AG09319 (cell line): ENCODE data around the gene ISYNA1.

ENCODE experiments used
- DNase-seq: peaks from one replicate; pipeline ENCODE4 v3.0.0-alpha.2; 2010; ENCODE audit warnings: low read depth; ENCODE audit errors: extremely low read depth
- CTCF ChIP-seq: IDR thresholded peaks from 2 replicates; pipeline ENCODE4 v1.5.1; 2011; ENCODE audit warnings: low read depth, mild to moderate bottlenecking, inconsistent platforms, low read length, moderate library complexity

The ISYNA1 gene

DNA sequence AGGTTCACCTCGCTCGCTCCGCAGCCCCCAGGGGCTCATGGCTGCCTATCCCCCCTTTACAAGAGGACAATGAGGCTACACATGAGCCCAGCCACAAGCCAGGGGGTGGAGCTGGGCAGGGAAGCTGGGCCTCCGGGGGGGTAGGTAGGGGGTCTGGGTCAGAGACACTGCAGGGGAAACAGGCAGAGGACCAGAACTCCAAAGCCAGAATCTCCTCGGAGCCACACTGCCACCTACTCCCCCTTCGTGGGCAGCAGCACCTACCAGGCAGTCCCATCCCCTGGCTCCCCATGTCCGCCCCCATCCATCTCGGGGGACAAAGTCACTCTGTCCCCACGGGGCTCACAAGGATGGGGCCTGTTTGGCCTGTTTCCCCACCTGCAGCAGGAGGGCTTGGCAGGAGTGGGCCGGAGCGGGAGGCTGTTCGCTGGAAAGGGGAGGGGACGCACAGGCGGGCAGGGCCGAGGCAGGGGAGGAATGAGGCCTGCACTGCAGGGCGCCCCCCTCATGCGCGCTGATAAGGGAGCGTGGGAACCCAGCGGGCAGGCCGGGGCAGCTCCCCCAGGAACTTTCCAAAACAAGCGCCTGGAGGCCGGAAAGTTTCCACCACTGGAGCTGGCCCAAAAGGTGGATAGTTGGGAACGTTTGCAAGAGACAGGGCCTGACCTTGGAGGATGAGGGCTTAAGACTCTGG, 545 bp upstream of the ISYNA1 start:
- DNase-seq: no peak
- no peak for TF ChIP-seq CTCF

DNA sequence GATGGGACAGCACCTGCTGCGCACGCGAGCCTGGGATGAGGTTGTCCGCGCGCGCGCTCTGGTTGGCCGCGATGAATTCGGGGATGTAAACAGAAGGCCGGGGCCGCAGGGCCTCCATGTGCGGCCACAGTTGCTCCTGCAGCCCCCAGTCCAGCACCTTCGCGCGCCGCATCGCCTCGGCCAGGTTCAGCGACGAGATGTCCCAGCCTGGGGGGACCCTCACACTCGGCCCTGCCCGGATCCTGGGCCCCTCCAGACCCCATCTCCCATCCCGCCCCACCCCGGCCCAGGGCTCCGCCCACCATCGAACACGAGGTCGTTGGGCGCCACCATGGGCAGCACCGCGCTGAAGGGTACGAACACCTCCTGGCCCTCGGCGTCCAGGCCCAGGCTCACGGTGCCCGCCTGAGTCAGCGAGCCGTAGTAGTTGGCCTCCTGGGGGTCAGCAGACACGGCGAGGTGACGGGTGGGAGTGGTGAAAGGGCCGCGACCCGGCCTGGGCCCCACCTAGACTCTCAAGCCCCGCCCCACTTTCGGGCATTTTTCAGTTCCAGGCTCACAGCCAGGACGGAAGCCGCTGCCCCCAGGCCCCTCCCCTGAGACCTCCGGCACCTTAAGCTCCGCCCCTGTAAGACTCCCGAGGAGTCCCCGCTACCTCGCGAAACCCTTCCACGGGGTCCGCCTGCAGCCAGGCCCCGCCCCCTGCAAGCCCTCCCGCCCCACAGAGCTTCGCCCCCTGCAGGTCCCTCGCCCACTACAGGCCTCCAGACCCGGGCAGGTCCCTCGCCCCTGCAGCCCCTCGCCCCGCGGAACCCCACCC, 1.1 kb downstream of the ISYNA1 start:
- TF ChIP-seq CTCF: no peak
- DNase-seq: no peak

- no peak for TF ChIP-seq CTCF
Observed at GRCh38 chr19:18435842-18436670, 1.9 kb downstream of the ISYNA1 start.

GRCh38 chr19:18435178-18435841, 2.6 kb downstream of the ISYNA1 start:
- TF ChIP-seq CTCF: no peak
- no peak for DNase-seq

More at GRCh38 chr19:18435842-18436670, 1.9 kb downstream of the ISYNA1 start:
- DNase-seq: no peak

DNA sequence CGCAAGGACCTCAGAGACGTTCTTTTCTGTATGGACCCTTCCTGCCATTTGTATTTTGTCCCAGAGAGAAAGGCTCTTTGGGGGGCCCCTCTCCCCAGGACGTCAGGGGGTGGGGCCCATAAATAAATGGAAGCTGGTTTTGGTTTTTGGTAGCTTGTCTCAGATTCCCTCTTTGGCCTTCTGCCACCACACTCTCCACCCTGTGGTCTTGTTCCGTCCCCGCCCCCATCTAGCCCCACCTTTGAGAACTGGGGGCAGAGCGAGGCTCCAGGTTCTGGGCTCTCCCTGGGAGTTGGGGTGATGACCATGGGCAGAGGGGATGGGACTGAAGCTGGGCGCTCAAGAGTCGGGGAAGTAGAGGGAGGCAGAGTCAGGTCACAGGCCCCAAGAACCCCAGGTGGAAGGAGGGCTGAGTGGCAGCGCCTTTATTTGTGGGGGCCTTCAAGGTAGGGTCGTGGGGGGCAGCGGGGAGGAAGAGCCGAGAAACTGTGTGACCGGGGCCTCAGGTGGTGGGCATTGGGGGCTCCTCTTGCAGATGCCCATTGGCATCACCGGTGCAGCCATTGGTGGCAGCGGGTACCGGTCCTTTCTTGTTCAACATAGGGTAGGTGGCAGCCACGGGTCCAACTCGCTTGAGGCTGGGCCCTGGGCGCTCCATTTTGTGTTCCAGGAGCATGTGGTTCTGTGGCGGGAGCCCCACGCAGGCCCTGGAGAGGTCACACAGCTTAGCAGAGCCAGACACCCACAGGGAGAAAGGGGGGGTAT, 3.3 kb downstream of the ISYNA1 start:
- no peak for TF ChIP-seq CTCF
- DNase-seq: no peak

GRCh38 chr19:18433735-18434398, 4.1 kb downstream of the ISYNA1 start:
- no peak for DNase-seq

More at GRCh38 chr19:18433735-18434398, 4.1 kb downstream of the ISYNA1 start:
- TF ChIP-seq CTCF: no peak
